PFSK-1 (cell line): Measurements from ENCODE around the gene PTPRN2.

Source experiments
- SIN3A ChIP-seq: IDR thresholded peaks from 2 replicates; pipeline ENCODE4 v1.6.1; 2012; ENCODE audit warnings: mild to moderate bottlenecking, low read length, moderate library complexity, borderline replicate concordance; ENCODE audit not compliant: insufficient read depth
- TAF1 ChIP-seq: IDR thresholded peaks from 2 replicates; pipeline ENCODE4 v1.6.1; 2012; ENCODE audit warnings: low read length, control low read depth, borderline replicate concordance; ENCODE audit not compliant: insufficient read depth

DNA sequence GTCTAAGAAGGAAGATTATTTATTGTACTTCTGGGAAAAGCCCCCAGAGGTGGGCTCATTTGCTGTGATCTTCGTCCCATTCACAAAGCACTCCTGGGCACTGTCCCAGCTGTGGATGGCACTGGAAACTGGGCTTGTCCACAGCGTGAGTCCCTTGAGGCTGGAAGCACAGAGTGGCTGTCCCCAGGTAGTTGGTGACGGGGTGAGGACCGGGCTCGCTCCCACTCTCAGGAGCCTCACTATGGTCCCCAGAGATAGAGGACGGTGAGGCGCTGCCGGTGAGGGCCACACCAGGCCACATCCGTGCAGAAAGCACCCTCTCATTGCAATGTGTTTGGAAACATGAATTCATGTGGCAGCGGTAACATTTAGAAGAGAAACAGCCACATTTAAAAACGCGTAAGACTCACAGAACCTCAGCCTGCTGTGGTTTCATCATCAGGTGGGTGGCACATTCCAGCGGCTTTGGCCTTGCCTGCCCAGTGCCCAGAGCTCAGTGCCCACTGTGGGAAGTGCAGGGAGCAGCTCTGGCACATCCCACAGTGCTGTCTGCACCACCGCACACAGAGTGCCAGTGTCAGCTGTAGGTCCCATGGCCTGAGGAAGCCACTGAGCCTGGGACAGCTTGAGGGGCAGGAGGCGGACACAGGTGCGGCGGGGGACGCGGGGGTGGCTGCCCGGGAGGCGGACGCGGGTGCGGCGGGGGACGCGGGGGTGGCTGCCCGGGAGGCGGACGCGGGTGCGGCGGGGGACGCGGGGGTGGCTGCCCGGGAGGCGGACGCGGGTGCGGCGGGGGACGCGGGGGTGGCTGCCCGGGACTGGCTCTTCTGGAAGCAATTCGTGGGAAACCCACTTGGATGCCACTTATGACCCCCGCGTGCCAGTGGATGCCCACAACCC, 801.0 kb downstream of the PTPRN2 start:
- TF ChIP-seq TAF1 (no peak), SIN3A (no peak)
